Liver (tissue), 9 donors: Measurements from ENCODE around the gene HIPK2. TPM values are rescaled to one million over a fixed set of nuclear protein-coding genes. Genes with fewer than 3 reads are reported as not detected.

Source experiments
- DNase-seq: peaks from one replicate; pipeline ENCODE4 v3.0.0-alpha.2; 2017; ENCODE audit warnings: low spot score
- H3K27ac ChIP-seq, 2 donors: one replicate each; pipeline ENCODE4 v1.7.0; 2013; ENCODE audit warnings: inconsistent platforms in 2 of 2, low read length in 2 of 2, control low read depth in 1 of 2, low read depth in 1 of 2, mild to moderate bottlenecking in 1 of 2
- H3K27me3 ChIP-seq, 4 donors: one replicate each; pipeline versions ENCODE4 v1.6.1 to v1.7.0; 2013; ENCODE audit warnings: low read length in 3 of 4, inconsistent platforms in 1 of 4, mild to moderate bottlenecking in 1 of 4, moderate library complexity in 1 of 4; ENCODE audit not compliant: control insufficient read depth in 4 of 4, insufficient read depth in 4 of 4
- H3K36me3 ChIP-seq, 4 donors: one replicate each; pipeline versions ENCODE4 v1.6.1 to v1.7.0; 2013; ENCODE audit warnings: low read length in 3 of 4, mild to moderate bottlenecking in 3 of 4, low read depth in 1 of 4, moderate library complexity in 1 of 4; ENCODE audit not compliant: control insufficient read depth in 4 of 4, insufficient read depth in 3 of 4
- H3K4me1 ChIP-seq, 4 donors: one replicate each; pipeline versions ENCODE4 v1.6.1 to v1.7.0; 2013; ENCODE audit warnings: low read length in 3 of 4, mild to moderate bottlenecking in 3 of 4, moderate library complexity in 1 of 4; ENCODE audit not compliant: control insufficient read depth in 4 of 4, insufficient read depth in 4 of 4
- H3K4me3 ChIP-seq, 3 donors: one replicate each; pipeline versions ENCODE4 v1.6.1 to v1.7.0; 2013; ENCODE audit warnings: low read length in 3 of 3, control low read depth in 1 of 3, low read depth in 1 of 3, mild to moderate bottlenecking in 1 of 3
- H3K9ac ChIP-seq, 2 donors: one replicate each; pipeline ENCODE4 v1.7.0; 2013; ENCODE audit warnings: low read length in 2 of 2, mild to moderate bottlenecking in 2 of 2, moderate library complexity in 2 of 2, control low read depth in 1 of 2, low read depth in 1 of 2
- H3K9me3 ChIP-seq, 4 donors: one replicate each; pipeline versions ENCODE4 v1.6.1 to v1.7.0; 2013; ENCODE audit warnings: low read length in 3 of 4; ENCODE audit not compliant: control insufficient read depth in 4 of 4
- EGR1 ChIP-seq, 2 donors: IDR thresholded peaks; 2 replicates each; pipeline ENCODE4 v1.6.1; 2016 to 2018; ENCODE audit warnings: antibody characterized with exemption in 2 of 2, low read depth in 2 of 2
- FOXA1 ChIP-seq: IDR thresholded peaks from 2 replicates; pipeline ENCODE4 v1.6.1; 2016; ENCODE audit warnings: antibody characterized with exemption
- FOXA2 ChIP-seq: IDR thresholded peaks from 2 replicates; pipeline ENCODE4 v1.6.1; 2016; ENCODE audit warnings: antibody characterized with exemption
- GABPA ChIP-seq, 2 donors: IDR thresholded peaks in 1 of 2; conservative IDR thresholded peaks in 1 of 2; 2 replicates each; pipeline ENCODE4 v1.6.1; 2016; ENCODE audit warnings: antibody characterized with exemption in 2 of 2, mild to moderate bottlenecking in 1 of 2, moderate library complexity in 1 of 2
- HNF4A ChIP-seq, 2 donors: conservative IDR thresholded peaks; 2 replicates each; pipeline ENCODE4 v1.6.1; 2016; ENCODE audit warnings: antibody characterized with exemption in 2 of 2, mild to moderate bottlenecking in 2 of 2
- HNF4G ChIP-seq: IDR thresholded peaks from 2 replicates; pipeline ENCODE4 v1.6.1; 2016; ENCODE audit warnings: antibody characterized with exemption
- JUND ChIP-seq, 2 donors: IDR thresholded peaks; 2 replicates each; pipeline ENCODE4 v1.6.1; 2016; ENCODE audit warnings: antibody characterized with exemption in 2 of 2
- NR2F2 ChIP-seq: IDR thresholded peaks from 2 replicates; pipeline ENCODE4 v1.6.1; 2016; ENCODE audit warnings: antibody characterized with exemption
- RAD21 ChIP-seq, 2 donors: IDR thresholded peaks; 2 replicates each; pipeline ENCODE4 v1.6.1; 2016; ENCODE audit warnings: antibody characterized with exemption in 2 of 2, mild to moderate bottlenecking in 2 of 2
- RXRA ChIP-seq, 2 donors: IDR thresholded peaks; 2 replicates each; pipeline ENCODE4 v1.6.1; 2017 to 2018; ENCODE audit warnings: antibody characterized with exemption in 2 of 2, mild to moderate bottlenecking in 1 of 2
- SP1 ChIP-seq: IDR thresholded peaks from 2 replicates; pipeline ENCODE4 v1.6.1; 2018; ENCODE audit warnings: antibody characterized with exemption, mild to moderate bottlenecking
- TAF1 ChIP-seq: conservative IDR thresholded peaks from 2 replicates; pipeline ENCODE4 v1.6.1; 2016; ENCODE audit warnings: antibody characterized with exemption, mild to moderate bottlenecking
- YY1 ChIP-seq: IDR thresholded peaks from 2 replicates; pipeline ENCODE4 v1.6.1; 2016; ENCODE audit warnings: antibody characterized with exemption, mild to moderate bottlenecking
- WGBS: extraction: QIAGEN DNeasy Blood & Tissue Kit; methylation state at CpG from one replicate; pipeline ENCODE4 v1.1.7; 2013; 5-methylcytosine and 5-hydroxymethylcytosine counted together
- polyA plus RNA-seq, 2 donors: library from polyadenylated mRNA; stranded (reverse) in 1 of 2; unstranded in 1 of 2; fragments of 200-250 nt in 1 of 2; fragments of >200 nt in 1 of 2; fragmentation: Nextera tagmentation in 1 of 2; extraction: Ambion mirVana in 1 of 2; gene quantifications; one replicate each; pipeline versions ENCODE4 v1.2.1 to v1.2.3, GENCODE V29; 2013 to 2015
- total RNA-seq, 2 donors: library from RNA; depleted of rRNA; stranded (reverse); fragments of >200 nt; gene quantifications; one replicate each; pipeline ENCODE4 v1.2.3, GENCODE V29; 2014
- TF ChIP-seq, protein P1 (sequence below): IDR thresholded peaks from 2 replicates; pipeline ENCODE4 v1.6.1; 2016; ENCODE audit warnings: antibody characterized with exemption
- TF ChIP-seq, protein P2 (sequence below): IDR thresholded peaks from 2 replicates; pipeline ENCODE4 v1.6.1; 2016; ENCODE audit warnings: antibody characterized with exemption, mild to moderate bottlenecking
- TF ChIP-seq, protein P3 (sequence below): IDR thresholded peaks from 2 replicates; pipeline ENCODE4 v1.6.1; 2016; ENCODE audit warnings: antibody characterized with exemption
- TF ChIP-seq, protein P4 (sequence below): fragments of 150-350 bp; IDR thresholded peaks from 2 replicates; pipeline ENCODE4 v1.5.1; 2017; ENCODE audit warnings: improper control_type of control experiment, low read depth, low read length; ENCODE audit not compliant: missing input control
- donor health status: healthy.
- donor health status: healthy.
- donor health status: healthy.
- donor health status: healthy.
- donor health status: healthy.

HIPK2 gene
- total and polyA plus RNA-seq, 4 donors, result 13.1 to 48.8 (median 16.6) TPM

DNA sequence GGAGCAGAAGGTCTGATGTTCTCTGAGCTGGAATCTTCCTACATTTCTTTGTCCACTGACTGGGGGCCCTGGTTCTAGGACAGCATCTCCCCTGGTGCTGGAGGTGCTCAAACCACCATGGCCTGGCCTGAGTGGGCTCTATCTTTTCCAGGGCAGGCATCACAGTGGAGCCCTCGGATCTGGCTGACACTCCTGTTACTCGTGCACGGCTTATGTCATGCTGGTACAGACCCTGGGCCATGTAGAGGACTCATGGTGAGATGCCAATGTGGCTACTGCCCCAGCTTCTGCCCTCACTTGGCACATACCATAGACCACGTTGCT lies 96.0 kb downstream of the HIPK2 start:
- WGBS, result 88% methylated on average over 4 of the region's 4 CpGs
- TF ChIP-seq SP1, result no peak
- TF ChIP-seq, protein P1, sequence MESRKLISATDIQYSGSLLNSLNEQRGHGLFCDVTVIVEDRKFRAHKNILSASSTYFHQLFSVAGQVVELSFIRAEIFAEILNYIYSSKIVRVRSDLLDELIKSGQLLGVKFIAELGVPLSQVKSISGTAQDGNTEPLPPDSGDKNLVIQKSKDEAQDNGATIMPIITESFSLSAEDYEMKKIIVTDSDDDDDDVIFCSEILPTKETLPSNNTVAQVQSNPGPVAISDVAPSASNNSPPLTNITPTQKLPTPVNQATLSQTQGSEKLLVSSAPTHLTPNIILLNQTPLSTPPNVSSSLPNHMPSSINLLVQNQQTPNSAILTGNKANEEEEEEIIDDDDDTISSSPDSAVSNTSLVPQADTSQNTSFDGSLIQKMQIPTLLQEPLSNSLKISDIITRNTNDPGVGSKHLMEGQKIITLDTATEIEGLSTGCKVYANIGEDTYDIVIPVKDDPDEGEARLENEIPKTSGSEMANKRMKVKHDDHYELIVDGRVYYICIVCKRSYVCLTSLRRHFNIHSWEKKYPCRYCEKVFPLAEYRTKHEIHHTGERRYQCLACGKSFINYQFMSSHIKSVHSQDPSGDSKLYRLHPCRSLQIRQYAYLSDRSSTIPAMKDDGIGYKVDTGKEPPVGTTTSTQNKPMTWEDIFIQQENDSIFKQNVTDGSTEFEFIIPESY, result no peak
- no peak for TF ChIP-seq FOXA2
- TF ChIP-seq, protein P2, sequence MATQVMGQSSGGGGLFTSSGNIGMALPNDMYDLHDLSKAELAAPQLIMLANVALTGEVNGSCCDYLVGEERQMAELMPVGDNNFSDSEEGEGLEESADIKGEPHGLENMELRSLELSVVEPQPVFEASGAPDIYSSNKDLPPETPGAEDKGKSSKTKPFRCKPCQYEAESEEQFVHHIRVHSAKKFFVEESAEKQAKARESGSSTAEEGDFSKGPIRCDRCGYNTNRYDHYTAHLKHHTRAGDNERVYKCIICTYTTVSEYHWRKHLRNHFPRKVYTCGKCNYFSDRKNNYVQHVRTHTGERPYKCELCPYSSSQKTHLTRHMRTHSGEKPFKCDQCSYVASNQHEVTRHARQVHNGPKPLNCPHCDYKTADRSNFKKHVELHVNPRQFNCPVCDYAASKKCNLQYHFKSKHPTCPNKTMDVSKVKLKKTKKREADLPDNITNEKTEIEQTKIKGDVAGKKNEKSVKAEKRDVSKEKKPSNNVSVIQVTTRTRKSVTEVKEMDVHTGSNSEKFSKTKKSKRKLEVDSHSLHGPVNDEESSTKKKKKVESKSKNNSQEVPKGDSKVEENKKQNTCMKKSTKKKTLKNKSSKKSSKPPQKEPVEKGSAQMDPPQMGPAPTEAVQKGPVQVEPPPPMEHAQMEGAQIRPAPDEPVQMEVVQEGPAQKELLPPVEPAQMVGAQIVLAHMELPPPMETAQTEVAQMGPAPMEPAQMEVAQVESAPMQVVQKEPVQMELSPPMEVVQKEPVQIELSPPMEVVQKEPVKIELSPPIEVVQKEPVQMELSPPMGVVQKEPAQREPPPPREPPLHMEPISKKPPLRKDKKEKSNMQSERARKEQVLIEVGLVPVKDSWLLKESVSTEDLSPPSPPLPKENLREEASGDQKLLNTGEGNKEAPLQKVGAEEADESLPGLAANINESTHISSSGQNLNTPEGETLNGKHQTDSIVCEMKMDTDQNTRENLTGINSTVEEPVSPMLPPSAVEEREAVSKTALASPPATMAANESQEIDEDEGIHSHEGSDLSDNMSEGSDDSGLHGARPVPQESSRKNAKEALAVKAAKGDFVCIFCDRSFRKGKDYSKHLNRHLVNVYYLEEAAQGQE, result no peak
- no peak for TF ChIP-seq HNF4A (conservative IDR thresholded peaks at IDR 0.05)
- TF ChIP-seq, protein P3, sequence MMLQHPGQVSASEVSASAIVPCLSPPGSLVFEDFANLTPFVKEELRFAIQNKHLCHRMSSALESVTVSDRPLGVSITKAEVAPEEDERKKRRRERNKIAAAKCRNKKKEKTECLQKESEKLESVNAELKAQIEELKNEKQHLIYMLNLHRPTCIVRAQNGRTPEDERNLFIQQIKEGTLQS, result no peak
- TF ChIP-seq RAD21 (IDR thresholded peaks at IDR 0.05), result no peak
- no peak for TF ChIP-seq GABPA (IDR thresholded peaks at IDR 0.05 in 1 of 2, conservative IDR thresholded peaks at IDR 0.05 in 1 of 2)
- no peak for TF ChIP-seq FOXA1
- TF ChIP-seq YY1, result no peak
- no peak for TF ChIP-seq JUND (IDR thresholded peaks at IDR 0.05)
- TF ChIP-seq HNF4G, result no peak
- TF ChIP-seq EGR1 (IDR thresholded peaks at IDR 0.05; ENCODE audit: low read depth in 2 of 2), result no peak
- TF ChIP-seq TAF1, result no peak
- no peak for TF ChIP-seq RXRA (IDR thresholded peaks at IDR 0.05)
- no peak for TF ChIP-seq NR2F2
- TF ChIP-seq, protein P4, sequence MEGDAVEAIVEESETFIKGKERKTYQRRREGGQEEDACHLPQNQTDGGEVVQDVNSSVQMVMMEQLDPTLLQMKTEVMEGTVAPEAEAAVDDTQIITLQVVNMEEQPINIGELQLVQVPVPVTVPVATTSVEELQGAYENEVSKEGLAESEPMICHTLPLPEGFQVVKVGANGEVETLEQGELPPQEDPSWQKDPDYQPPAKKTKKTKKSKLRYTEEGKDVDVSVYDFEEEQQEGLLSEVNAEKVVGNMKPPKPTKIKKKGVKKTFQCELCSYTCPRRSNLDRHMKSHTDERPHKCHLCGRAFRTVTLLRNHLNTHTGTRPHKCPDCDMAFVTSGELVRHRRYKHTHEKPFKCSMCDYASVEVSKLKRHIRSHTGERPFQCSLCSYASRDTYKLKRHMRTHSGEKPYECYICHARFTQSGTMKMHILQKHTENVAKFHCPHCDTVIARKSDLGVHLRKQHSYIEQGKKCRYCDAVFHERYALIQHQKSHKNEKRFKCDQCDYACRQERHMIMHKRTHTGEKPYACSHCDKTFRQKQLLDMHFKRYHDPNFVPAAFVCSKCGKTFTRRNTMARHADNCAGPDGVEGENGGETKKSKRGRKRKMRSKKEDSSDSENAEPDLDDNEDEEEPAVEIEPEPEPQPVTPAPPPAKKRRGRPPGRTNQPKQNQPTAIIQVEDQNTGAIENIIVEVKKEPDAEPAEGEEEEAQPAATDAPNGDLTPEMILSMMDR, result no peak

DNA sequence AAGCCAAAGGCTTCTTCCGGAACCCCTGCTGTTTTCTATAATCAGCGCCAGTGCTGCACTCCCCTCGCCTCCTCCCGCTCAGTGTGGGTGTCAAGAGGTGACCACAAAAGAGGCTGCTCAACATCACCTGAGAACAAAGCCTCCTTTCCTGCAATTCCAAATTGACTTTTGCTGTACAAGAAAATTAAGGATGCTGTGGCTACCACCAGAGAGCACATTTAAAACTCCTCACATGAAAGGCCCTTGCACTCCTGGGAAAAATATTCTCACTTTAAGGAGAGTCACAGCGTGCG lies 96.4 kb downstream of the HIPK2 start:
- Histone ChIP-seq H3K9ac (no peak overlapping the region), H3K9me3 (no peaks in the 10 kb centered on the region), H3K27ac (peak overlapping the region; percentile 84 to 85), H3K4me1 (peaks cover 22 to 43% (median 36%) of the 10 kb centered on the region in 4 donors), H3K27me3 (no peaks in the 10 kb centered on the region), H3K36me3 (peaks cover 0 to 4% (median under 1%) of the 10 kb centered on the region in 4 donors), H3K4me3 (no peak overlapping the region)
- no peak for DNase-seq
- TF ChIP-seq HNF4A (conservative IDR thresholded peaks at IDR 0.05), result no peak
- 93% methylated on average over 6 of the region's 6 CpGs for WGBS

More for the DNA sequence above, 96.0 kb downstream of the HIPK2 start:
- DNase-seq, result no peak
- H3K27ac ChIP-seq, result peak overlapping the region; percentile 84 to 85
- no peak overlapping the region for H3K4me3 ChIP-seq
- H3K9ac ChIP-seq, result no peak overlapping the region
- H3K9me3 ChIP-seq, result no peaks in the 10 kb centered on the region
- H3K27me3 ChIP-seq, result no peaks in the 10 kb centered on the region
- peaks cover 22 to 43% (median 34%) of the 10 kb centered on the region in 4 donors for H3K4me1 ChIP-seq
- H3K36me3 ChIP-seq, result peaks cover 0 to 4% (median under 1%) of the 10 kb centered on the region in 4 donors
